NCI-H510A treated with DMSO at 0.1 percent for 48 hours (cell line): Measurements from ENCODE around the gene ZFYVE28.
"Not testable (repeated sequence)": the region's sequence is repeated elsewhere in the genome, so short reads cannot be mapped to it uniquely, and the experiment has no call there.

Source experiments
- DNase-seq: peaks from one replicate; lab custom pipeline; 2025; lab: John Stamatoyannopoulos, UW

The ZFYVE28 gene

DNA sequence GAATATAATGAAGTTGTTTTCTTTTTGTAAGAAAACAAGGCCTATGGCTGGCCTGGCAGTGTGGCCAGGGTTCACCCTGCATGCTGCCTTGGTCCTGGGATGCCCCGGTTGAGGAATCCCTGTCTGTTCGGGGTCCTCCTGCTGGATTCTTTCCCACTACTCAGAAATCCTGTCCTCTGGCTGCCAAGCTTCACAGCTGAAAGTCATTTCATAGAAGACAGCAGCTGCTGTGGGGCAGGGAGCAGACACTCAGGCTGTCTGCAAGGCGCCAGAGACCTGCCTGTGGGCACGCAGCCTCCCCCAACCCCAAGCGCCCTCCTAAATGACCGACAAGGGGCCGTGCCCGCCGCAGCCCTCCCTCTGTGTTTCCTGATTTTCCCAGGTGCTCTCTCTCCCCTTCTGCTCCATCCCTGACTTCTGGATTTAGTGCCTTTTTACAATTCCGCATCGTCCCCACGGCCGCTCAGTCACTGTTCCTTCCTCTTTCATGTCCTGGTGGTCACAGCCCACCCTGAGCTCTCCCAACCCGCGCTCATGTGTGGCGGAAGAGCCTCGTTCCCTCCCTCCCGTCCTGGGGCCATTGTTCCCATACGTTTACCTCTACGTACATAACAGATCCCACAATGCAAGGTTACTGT lies 27.5 kb downstream of the ZFYVE28 start:
- DNase-seq = no peak

DNA sequence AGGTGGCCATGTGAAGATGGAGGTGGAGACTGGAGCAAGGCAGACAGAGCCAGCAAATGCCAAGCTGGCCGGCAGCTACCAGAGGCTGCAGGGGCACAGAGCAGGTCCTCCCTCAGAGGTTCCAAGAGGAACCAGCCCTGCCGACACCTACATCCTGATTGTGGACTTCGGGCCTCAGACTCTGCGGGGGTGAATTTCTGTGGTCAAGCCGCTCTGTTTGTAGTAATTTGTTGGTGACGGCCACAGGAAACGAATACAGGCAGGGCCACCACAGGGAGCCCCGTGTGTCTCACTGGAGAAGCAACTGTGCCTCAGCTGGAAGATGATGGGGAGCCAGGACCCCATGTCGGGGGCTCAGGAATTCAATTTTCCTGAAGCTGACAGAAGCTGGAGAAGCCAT lies 28.3 kb downstream of the ZFYVE28 start:
- DNase-seq = no peak

DNA sequence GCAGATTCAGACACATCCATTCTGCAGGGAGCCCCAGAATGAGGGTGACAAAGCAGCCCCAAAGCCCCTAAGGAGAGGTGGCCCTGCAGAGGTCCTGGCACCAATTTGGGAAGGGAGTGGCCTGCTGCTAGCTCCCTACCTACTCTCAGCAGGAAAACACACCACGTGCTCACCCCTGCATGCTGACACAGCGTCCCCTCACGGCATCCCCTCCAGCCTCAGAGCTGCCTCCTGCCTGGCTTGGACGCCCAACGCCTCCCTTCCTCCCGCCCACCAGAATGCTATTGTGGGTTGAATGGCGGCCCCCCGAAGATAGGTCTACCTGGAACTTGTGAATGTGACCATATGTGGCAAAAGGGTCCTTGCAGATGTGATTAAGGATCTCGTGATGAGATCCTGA lies 28.8 kb downstream of the ZFYVE28 start:
- DNase-seq = no peak

DNA sequence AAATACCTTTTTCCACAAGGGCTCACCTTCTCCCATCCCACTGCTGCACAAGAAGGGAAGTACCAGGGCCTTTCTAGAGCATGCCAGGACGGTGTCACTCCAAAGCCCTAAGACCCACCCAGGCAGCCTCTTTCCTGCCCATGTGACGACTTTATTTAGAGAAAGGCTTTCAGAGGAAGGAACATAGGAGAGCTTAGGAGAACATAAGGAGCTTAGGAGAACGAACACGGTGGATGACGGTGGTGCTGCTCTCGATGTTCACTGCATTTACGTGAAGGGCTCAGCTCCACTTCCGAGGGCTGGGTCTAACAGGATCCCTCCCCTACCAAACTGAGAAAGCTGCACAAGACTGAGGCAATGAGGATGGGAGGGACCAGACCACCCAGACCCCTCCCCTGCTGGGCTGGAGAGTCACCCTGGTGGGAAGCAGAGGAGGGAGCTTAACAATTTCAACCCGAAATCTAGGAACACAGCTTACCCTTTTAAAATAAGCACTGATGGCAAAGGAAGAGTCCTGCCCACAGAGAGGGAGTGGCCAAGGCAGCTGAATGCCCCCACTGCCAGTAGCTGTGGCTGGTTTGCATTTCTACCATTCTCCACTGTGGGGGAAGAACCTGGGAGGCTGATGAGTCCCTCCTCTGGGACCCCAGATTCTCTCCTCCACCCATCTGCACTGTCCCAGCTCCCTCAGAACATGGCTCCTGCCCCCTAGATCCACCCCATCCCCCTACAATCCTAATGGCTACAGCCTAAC lies 29.8 kb downstream of the ZFYVE28 start:
- no peak for DNase-seq

DNA sequence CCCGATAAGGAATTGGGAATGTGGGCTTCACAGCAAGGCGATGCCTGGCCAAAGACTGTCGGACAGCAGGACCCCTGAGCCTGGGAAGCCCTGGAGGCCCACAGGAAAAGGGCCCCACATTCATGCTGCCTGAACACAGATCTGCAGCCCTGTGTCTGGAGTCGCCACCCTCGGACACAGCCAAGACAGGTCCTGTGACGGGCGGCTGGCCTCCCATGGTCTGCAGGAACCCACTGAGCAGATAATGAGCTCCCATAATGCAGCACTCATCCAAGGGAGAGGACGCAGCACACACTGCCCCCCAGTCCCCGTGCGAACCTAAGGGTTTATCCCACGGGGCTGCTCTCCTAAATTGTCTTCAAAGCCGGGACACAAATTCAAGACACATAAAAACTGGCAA lies 30.6 kb downstream of the ZFYVE28 start:
- no peak for DNase-seq

DNA sequence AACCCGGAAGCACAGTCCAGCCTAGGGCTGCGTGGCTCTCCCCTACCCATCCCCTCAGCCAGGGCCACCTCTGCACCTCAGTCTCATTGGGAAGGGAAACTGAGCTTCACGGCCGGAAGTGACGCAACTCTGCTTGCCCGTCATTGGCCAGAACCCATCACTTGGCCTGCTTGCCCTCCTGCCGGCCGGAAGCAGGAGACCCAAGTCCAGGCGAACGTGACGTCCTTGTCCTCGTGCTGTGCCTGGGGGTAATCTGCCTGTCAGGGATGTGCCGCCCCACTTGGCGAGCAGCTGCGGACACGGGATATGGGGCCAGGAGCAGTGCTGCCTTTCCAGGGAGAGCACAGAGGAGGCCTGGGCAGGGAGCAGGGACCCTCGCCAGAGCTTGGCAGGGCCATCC lies 31.2 kb downstream of the ZFYVE28 start:
- DNase-seq = no peak

DNA sequence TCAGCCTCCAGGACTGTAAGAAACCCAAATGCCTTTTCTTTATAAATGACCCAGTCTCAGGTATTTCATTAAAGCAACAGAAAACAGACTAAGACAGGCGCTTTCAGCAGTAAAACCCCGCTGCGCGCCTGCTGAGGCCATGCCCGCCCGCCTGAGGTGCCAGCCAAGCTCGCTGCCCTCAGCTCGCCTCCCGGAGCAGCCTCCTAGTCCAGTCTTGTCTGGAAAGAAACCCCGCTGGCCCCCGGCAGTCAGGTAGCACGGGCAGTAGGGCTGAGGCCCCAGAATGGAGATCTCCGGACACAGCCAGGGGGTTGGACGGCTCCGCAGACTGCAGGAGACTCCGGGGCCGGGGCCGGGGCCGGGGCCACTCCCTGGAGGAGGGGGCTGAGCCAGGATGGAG lies 31.7 kb downstream of the ZFYVE28 start:
- no peak for DNase-seq

DNA sequence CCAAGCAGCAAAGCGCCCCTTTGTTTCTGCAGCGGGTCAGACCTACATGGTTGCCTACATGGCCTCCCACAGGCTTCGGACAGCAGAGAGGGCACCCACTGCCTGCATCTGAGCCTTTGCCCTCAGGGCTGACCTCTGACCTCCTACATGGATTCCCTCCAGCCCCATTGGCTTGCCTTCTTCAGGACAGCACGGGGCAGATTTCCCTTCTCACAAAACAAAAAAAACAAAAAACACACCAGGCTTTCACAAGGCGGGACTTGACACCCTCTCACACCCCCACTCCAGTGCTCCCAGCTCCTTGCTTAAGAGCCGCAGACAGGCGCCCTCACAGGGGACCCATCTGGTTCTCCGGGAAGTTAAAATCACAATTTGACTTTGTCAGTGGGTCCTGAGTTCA lies 32.9 kb downstream of the ZFYVE28 start:
- no peak for DNase-seq

DNA sequence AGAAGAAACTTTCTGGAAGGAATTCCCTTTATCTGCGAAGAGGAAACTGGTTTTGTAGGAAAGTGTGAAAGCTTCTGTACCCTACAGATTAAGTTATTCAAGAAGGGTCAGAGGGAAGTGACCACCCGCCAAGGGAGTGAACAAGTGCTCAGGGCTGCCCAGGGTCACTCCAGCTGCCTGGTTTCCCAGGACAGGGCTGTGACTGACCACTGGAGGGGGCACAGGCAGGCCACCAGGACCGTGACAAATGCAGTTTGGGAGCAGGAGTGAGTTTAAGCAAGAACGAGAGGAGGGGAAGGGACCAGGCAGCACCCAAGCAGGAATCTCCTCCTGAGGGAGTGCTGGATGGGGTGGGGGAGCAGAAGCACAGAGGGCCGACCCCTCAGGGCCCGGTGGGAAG lies 34.2 kb downstream of the ZFYVE28 start:
- no peak for DNase-seq

DNA sequence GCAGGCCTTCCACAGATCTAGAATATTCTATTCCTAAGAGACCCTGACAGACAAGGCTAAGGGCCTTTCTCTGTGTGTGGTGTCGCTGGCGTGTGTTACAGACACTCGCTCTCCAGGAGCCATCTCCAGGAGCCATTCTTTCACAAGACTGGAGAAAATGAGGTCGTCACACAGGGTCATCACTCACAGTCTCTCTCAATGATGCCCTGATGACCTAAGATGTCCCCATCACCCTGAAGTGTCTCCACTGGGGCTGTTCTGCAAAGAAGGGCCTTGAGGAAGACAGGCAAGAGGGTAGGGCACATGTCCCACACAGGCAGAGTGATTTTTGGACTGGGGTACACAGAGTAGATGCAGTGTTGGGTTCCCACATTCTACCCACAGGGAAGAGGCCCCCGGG lies 34.7 kb downstream of the ZFYVE28 start:
- DNase-seq = no peak

DNA sequence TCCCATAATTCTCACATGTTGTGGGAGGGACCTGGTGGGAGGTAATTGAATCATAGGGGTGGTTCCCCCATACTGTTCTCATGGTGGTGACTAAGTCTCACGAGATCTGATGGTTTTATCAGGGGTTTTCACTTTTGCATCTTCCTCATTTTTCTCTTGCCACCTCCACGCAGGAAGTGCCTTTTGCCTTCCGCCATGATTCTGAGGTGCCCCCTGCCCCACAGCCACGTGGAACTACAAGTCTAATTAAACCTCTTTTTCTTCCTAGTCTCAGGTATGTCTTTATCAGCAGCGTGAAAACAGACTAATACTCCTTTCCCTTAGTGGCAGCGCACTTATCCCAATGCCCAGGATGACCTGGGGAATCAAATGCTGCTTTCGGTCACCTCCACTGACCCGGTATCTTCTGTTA lies 35.2 kb downstream of the ZFYVE28 start:
- DNase-seq = not testable (repeated sequence)

DNA sequence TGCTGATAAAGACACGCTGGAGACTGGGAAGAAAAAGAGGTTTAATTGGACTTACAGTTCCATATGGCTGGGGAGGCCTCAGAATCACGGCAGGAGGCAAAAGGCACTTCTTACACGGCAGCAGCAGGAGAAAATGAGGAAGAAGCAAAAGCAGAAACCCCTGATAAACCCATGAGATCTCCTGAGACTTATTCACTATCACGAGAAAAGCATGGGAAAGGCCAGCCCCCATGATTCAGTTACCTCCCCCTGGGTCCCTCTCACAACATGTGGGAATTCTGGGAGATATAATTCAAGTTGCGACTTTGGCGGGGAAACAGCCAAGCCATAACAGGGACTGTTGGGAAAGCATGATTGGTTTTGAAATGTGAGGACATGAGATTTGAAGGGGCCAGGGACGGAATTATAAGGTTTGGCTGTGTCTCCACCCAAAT lies 35.7 kb downstream of the ZFYVE28 start:
- not testable (repeated sequence) for DNase-seq

DNA sequence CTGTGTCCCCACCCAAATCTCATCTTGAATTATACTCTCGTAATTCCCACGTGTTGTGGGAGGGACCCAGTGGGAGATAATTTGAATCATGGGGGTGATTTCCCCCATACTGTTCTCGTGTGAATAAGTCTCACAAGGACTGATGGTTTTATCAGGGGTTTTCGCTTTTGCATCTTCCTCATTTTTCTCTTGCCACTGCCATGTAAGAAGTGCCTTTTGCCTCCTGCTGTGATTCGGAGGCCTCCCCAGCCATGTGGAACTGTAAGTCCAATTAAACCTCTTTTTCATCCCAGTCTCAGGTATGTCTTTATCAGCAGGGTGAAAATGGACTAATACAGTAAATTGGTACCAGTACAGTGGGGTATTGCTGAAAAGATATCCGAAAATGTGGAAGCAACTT lies 37.9 kb downstream of the ZFYVE28 start:
- DNase-seq = not testable (repeated sequence)

DNA sequence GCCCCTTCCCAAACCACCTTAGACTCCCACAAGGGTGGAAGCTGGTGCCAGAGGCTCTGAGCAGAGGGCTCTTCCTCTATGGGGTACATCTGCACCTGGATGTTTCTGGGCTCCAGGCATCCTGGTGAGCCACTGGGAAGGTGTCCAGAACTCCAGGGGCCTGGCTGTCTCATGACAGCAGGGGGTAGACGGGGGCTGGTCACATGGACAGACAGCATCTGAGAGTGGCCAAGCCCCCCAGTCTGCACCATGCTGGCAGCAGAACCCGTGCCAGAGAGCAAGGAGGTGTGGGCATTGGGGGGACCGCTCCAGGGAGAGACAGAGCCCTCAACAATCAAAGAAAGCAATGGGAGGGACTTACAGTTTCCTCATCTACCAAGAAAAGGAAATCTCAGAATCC lies 39.5 kb downstream of the ZFYVE28 start:
- no peak for DNase-seq

DNA sequence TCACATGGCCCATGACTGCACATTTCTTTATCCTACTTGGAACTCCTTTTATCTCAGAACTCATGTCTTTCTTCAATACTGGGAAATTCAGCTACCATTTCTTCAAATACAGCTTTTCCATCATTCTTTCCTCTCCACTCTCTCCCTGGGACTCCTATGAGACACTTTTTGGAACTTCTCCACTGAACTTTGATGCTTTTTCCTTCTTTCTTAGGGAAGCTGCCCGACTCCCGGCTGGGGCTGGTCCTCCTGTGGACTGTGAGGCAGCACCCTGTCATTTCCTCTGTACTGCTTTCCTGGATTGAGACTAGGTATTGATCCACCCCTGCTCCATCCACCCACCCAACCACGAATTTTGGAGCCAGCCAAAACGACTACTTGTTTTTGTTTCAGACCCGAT lies 40.0 kb downstream of the ZFYVE28 start:
- DNase-seq = no peak

DNA sequence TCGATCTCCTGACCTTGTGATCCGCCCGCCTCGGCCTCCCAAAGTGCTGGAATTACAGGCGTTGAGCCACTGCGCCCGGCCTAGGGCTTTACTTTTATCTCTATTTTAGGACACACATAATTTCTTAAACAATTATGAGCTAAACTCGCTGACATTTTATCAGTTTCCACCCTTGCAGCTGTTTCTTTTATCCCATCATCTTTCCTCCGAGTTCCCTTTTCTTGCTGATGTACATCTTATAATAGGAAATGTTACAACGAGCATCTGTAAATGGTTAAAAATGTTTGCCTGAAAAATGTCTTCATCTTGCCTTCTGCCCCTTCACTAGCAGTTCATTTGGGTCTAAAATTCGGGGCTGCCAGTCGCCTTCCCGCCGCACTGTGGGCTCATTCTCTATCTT lies 41.2 kb downstream of the ZFYVE28 start:
- no peak for DNase-seq

DNA sequence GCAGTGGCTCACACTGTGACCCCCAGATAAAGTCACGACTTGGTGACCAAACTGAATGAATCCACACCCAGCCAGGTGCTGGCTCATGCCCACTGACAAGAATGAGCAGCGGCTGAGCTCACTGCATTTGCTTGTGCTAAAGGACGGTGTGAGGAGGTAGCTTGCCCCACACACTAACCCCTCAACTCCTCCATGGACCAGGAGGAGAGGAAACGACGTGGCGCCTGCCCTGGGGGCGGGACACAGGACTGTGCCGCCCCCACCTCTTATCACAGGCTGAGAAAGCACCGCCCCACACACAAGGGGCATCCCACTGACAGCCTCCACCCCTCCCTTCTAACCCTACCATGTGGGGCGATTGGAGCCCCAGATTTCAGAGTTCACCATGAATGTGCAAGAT lies 43.0 kb downstream of the ZFYVE28 start:
- DNase-seq = no peak

DNA sequence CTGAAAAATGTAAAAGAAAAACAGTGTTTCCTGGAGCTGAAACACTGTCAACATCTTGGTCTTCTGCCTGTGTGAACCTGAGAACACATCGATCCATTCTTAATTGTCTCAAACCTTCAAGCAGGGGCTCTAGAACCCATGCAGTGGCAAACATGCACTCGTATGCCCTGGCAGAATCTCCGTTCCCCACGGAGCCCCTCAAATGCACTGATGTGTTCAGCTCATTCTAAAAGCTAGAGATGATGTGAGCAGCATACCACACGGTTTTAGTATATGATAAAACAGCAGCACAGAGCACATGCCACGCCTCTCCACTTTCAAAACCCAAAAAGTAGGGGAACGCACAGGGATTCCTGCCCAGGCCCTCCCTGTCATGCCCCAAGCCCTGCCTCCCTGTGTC lies 44.9 kb downstream of the ZFYVE28 start:
- no peak for DNase-seq

DNA sequence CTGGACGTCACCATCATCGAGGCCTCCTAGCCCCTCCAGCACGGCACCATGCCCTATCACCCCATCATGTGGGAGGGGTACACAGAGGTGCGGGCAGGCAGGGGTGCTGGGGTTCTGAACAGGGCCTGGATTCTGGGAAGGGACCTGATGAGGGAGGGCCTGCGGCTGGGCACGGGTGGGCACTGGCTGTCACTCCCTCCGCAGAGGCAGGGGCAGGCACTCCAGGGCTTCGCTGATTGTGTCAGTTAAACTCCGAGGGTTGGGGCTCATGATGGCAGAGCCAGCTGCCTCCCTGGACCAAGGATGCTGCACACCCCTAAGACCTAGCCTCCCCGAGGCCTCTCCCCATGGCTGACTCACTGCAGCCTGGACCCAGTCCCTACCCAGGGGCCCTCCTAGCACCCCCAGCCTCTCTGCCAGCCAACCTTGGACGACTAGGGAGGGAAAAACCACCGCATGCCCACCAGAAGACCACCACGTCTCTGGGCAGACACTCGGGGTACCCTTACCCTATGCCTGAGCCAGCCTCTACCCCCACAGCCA lies 45.9 kb downstream of the ZFYVE28 start:
- no peak for DNase-seq

DNA sequence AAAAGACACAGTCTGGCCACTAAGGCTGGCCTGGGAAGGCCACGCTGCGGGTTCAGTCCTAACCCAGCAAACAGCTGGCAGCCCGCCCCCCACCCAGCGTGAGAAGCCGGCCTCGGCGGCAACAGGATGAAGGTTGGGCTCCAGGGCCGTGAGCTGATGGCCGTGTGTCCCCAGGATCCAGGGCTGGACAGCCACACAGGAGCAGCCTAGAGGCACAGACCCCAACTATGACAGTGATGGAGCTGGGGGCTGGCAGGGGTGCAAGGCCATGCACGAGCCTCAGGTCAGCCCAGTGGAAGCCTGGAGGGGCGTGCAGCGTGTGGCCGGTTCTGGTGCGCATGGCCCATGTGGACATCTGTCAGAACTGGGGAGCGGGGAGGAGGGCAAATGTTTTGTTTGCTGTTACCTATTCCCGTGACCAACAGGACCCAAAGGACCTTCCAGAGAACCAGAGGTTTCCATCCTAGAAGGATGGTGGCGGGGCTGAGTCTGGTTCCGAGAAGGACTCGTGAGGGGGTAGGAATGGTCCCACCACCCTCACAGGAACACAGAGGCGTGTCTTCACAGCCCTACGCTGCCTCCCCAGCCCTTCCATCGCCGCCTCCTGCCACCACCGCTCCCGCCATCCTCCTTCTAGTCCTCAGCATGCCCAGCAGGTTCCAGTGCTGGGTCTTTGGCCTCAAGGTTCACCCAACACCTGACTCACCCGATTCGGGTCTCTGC lies 46.5 kb downstream of the ZFYVE28 start:
- no peak for DNase-seq

DNA sequence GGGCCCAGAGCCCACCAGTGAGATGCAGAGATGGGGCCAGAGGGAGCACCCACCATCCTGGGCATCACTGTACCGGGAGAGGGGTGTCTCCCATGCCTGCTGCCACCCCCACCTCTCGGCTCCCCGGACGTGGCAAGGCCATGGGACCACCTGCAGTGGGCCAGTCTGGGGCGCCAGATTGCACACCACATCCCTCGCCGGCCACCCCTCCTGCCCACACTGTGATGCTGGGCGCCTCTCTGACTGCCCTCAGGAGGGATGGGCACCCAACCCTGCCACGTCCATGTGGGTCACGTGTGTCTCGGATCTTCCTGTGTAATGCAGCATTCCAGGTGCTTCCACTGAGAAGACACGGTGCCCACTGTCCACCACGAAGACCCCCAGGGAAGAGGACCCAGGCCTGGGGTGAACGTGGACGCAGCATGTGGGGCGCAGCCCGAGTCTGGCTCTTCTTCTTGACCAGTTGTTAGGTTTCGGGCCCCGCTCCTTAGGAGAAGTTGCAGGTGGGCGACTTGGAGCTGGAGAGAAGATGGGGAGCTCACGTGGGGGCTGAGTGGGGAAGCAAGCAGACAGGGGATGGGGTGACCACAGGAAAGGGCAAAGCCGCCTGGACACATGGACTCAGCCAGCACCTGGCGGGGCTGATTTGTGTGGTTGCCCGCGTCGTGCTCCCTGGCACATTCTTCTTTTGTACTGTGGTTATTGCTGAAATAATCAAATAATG lies 47.7 kb downstream of the ZFYVE28 start:
- DNase-seq = no peak

DNA sequence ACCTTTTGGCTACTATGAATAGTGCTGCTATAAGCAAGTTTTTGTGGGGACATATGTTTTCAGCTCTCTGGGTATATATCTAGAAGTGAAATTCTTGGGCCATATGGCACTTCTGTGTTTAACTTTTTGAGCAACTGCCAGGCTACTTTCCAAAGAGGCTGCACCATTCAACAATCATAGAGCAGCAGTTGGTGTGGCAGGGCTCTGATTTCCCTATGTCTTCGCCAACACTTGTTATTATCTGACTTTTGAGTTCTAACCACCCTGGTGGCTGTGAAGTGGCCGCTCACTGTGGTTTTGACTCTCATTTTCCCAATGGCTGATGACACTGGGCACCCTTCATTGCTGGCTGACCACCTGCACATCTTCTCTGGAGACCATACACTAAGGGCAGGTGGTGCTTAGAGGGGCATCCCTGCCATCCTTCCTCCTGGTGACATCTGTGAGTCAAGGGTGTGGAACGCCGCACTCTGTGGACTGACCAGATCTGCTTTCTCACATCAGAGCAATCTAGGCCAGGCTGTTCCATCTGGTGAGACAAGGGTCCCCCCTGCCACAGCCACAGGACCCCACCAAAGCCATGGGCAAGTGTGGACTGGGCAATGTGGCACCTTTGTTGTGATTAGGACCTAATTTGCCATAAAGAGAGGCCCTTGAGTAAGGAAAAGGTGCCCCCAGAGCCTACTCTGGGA lies 49.6 kb downstream of the ZFYVE28 start:
- DNase-seq = no peak
